ENCODE measurements around the gene UBFD1. TPM values are rescaled to one million over a fixed set of nuclear protein-coding genes. Genes with fewer than 3 reads are reported as not detected.

Gene UBFD1
- total and polyA plus RNA-seq, 2 of the 8 experiments (the other 6 are each of a cell fraction or from before 2014, with no cell fraction given), result 66.3 to 106 TPM

DNA sequence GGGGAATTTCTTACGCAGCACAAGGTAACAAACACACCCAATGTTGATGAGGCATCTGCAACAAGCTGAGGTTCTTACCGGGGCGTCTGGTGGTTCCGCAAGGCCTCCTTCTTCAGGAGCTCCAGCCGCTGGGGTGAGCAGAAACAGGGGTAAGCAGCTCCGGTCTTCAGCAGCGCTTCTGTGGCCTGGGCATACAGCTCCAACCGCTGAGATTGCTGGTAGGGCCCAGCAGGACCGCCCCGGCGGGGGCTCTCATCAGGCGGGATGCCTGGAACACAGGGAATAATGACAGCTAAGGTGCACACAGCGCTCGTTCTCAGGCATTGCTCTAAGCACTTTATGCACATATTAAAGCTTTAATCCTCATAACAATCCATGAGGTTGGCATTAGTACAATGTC lies 13.1 kb upstream of the UBFD1 start (continued):
- TF ChIP-seq, protein P1, sequence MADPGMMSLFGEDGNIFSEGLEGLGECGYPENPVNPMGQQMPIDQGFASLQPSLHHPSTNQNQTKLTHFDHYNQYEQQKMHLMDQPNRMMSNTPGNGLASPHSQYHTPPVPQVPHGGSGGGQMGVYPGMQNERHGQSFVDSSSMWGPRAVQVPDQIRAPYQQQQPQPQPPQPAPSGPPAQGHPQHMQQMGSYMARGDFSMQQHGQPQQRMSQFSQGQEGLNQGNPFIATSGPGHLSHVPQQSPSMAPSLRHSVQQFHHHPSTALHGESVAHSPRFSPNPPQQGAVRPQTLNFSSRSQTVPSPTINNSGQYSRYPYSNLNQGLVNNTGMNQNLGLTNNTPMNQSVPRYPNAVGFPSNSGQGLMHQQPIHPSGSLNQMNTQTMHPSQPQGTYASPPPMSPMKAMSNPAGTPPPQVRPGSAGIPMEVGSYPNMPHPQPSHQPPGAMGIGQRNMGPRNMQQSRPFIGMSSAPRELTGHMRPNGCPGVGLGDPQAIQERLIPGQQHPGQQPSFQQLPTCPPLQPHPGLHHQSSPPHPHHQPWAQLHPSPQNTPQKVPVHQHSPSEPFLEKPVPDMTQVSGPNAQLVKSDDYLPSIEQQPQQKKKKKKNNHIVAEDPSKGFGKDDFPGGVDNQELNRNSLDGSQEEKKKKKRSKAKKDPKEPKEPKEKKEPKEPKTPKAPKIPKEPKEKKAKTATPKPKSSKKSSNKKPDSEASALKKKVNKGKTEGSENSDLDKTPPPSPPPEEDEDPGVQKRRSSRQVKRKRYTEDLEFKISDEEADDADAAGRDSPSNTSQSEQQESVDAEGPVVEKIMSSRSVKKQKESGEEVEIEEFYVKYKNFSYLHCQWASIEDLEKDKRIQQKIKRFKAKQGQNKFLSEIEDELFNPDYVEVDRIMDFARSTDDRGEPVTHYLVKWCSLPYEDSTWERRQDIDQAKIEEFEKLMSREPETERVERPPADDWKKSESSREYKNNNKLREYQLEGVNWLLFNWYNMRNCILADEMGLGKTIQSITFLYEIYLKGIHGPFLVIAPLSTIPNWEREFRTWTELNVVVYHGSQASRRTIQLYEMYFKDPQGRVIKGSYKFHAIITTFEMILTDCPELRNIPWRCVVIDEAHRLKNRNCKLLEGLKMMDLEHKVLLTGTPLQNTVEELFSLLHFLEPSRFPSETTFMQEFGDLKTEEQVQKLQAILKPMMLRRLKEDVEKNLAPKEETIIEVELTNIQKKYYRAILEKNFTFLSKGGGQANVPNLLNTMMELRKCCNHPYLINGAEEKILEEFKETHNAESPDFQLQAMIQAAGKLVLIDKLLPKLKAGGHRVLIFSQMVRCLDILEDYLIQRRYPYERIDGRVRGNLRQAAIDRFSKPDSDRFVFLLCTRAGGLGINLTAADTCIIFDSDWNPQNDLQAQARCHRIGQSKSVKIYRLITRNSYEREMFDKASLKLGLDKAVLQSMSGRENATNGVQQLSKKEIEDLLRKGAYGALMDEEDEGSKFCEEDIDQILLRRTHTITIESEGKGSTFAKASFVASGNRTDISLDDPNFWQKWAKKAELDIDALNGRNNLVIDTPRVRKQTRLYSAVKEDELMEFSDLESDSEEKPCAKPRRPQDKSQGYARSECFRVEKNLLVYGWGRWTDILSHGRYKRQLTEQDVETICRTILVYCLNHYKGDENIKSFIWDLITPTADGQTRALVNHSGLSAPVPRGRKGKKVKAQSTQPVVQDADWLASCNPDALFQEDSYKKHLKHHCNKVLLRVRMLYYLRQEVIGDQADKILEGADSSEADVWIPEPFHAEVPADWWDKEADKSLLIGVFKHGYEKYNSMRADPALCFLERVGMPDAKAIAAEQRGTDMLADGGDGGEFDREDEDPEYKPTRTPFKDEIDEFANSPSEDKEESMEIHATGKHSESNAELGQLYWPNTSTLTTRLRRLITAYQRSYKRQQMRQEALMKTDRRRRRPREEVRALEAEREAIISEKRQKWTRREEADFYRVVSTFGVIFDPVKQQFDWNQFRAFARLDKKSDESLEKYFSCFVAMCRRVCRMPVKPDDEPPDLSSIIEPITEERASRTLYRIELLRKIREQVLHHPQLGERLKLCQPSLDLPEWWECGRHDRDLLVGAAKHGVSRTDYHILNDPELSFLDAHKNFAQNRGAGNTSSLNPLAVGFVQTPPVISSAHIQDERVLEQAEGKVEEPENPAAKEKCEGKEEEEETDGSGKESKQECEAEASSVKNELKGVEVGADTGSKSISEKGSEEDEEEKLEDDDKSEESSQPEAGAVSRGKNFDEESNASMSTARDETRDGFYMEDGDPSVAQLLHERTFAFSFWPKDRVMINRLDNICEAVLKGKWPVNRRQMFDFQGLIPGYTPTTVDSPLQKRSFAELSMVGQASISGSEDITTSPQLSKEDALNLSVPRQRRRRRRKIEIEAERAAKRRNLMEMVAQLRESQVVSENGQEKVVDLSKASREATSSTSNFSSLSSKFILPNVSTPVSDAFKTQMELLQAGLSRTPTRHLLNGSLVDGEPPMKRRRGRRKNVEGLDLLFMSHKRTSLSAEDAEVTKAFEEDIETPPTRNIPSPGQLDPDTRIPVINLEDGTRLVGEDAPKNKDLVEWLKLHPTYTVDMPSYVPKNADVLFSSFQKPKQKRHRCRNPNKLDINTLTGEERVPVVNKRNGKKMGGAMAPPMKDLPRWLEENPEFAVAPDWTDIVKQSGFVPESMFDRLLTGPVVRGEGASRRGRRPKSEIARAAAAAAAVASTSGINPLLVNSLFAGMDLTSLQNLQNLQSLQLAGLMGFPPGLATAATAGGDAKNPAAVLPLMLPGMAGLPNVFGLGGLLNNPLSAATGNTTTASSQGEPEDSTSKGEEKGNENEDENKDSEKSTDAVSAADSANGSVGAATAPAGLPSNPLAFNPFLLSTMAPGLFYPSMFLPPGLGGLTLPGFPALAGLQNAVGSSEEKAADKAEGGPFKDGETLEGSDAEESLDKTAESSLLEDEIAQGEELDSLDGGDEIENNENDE (IDR thresholded peaks at IDR 0.05; ENCODE audit: insufficient replicate concordance, low read length), result no peak
- TF ChIP-seq BACH1 (IDR thresholded peaks at IDR 0.05; ENCODE audit: low read length), result no peak
- no peak for TF ChIP-seq TCF12 (IDR thresholded peaks at IDR 0.05; ENCODE audit: low read depth, low read length)
- no peak for TF ChIP-seq SP1 (IDR thresholded peaks at IDR 0.05; ENCODE audit: low read depth, low read length)
- no peak for TF ChIP-seq ASH2L (IDR thresholded peaks at IDR 0.05; ENCODE audit: low read length)
- TF ChIP-seq, protein P2, sequence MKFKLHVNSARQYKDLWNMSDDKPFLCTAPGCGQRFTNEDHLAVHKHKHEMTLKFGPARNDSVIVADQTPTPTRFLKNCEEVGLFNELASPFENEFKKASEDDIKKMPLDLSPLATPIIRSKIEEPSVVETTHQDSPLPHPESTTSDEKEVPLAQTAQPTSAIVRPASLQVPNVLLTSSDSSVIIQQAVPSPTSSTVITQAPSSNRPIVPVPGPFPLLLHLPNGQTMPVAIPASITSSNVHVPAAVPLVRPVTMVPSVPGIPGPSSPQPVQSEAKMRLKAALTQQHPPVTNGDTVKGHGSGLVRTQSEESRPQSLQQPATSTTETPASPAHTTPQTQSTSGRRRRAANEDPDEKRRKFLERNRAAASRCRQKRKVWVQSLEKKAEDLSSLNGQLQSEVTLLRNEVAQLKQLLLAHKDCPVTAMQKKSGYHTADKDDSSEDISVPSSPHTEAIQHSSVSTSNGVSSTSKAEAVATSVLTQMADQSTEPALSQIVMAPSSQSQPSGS (IDR thresholded peaks at IDR 0.05; ENCODE audit: low read length), result no peak
- no peak for TF ChIP-seq CBX5 (IDR thresholded peaks at IDR 0.05; ENCODE audit: low read depth, low read length)
- TF ChIP-seq USF2 (IDR thresholded peaks at IDR 0.05; ENCODE audit: low read length), result no peak
- no peak for TF ChIP-seq HDAC2 (IDR thresholded peaks at IDR 0.05; ENCODE audit: borderline replicate concordance in 1 of 2, low read depth in 2 of 2, low read length in 2 of 2)

Data from H1 (cell line).